Activated T-helper 2 cell treated with anti-CD3 and anti-CD28 coated beads, Interferon-gamma antibody, Interleukin-2, Interleukin-4, amounts not matched to agents 10 μg/mL and 5 μg/mL and 100 μg/mL, durations not matched to agents 14 hours and 24 hours and 36 hours (primary cell): ENCODE data around the gene GNAQ. TPM values are rescaled to one million over a fixed set of nuclear protein-coding genes. Genes with fewer than 3 reads are reported as not detected.

Experiments
- DNase-seq: peaks from one replicate; pipeline ENCODE4 v3.0.0; 2021; ENCODE audit warnings: low spot score
- H3K27ac Mint-ChIP-seq: one replicate; pipeline ENCODE4 v1.8.0; 2021; ENCODE audit warnings: mixed read lengths
- H3K27me3 Mint-ChIP-seq: one replicate; pipeline ENCODE4 v1.8.0; 2021; ENCODE audit warnings: low read depth, mixed read lengths
- H3K36me3 Mint-ChIP-seq: one replicate; pipeline ENCODE4 v1.8.0; 2021; ENCODE audit warnings: low read depth, mixed read lengths
- H3K4me1 Mint-ChIP-seq: one replicate; pipeline ENCODE4 v1.8.0; 2021; ENCODE audit warnings: low read depth, mixed read lengths
- H3K4me3 Mint-ChIP-seq: one replicate; pipeline ENCODE4 v1.8.0; 2021; ENCODE audit warnings: low read depth, mild to moderate bottlenecking, moderate library complexity, mixed read lengths
- H3K9me3 Mint-ChIP-seq: one replicate; pipeline ENCODE4 v1.8.0; 2021; ENCODE audit warnings: mixed read lengths
- intact Hi-C: fragments of 100-400 bp; cut with micrococcal nuclease; formaldehyde crosslinking; loops from one replicate; pipeline ENCODE4 v1.15.1; 2023
- total RNA-seq: library from RNA; stranded (reverse); gene quantifications from 2 replicates; pipeline ENCODE4 v1.2.3, GENCODE V29; 2022

The GNAQ gene
- total RNA-seq, 1 donor from 2014 or later = 28.6 TPM

DNA sequence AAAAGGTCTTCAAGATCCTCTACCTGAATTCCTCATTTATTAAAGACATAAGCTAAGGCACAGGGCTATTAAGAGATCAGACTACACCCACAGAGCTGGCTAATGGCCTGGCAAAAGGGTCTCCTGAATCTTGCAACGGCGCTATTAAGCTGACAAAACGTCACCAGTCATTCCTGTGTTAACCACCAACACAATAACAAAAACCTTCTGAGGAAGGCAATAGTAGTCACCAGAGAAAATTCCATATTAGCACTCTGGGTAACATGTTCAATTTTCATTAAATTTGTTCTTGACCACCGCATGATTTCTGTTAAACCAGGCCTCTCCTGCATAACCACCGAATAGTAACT lies 77.0 kb downstream of the GNAQ start:
- no peak for DNase-seq
- peaks cover 37% of the 10 kb centered on the region for H3K4me1 Mint-ChIP-seq
- peaks cover 4% of the 10 kb centered on the region for H3K36me3 Mint-ChIP-seq
- H3K27me3 Mint-ChIP-seq = no peaks in the 10 kb centered on the region
- no peaks in the 10 kb centered on the region for H3K9me3 Mint-ChIP-seq
- no peak overlapping the region for H3K27ac Mint-ChIP-seq
- no peak overlapping the region for H3K4me3 Mint-ChIP-seq
- intact Hi-C loops = no loop called here

GRCh38 chr9:77954013-77954665 lies 77.5 kb downstream of the GNAQ start:
- H3K9me3 Mint-ChIP-seq = no peaks in the 10 kb centered on the region
- H3K36me3 Mint-ChIP-seq = peaks cover 4% of the 10 kb centered on the region
- H3K4me1 Mint-ChIP-seq = peaks cover 37% of the 10 kb centered on the region
- no peak overlapping the region for H3K4me3 Mint-ChIP-seq
- intact Hi-C loops = no loop called here
- H3K27ac Mint-ChIP-seq = no peak overlapping the region
- H3K27me3 Mint-ChIP-seq = no peaks in the 10 kb centered on the region
- DNase-seq = no peak

- no peak overlapping the region for H3K4me3 Mint-ChIP-seq
- no peaks in the 10 kb centered on the region for H3K27me3 Mint-ChIP-seq
- peaks cover 37% of the 10 kb centered on the region for H3K4me1 Mint-ChIP-seq
- H3K36me3 Mint-ChIP-seq = peaks cover 4% of the 10 kb centered on the region
- H3K27ac Mint-ChIP-seq = no peak overlapping the region
- DNase-seq = no peak
- no peaks in the 10 kb centered on the region for H3K9me3 Mint-ChIP-seq
- intact Hi-C loops = no loop called here
Measured at GRCh38 chr9:77953590-77953989, 78.0 kb downstream of the GNAQ start.

GRCh38 chr9:77952635-77953328 lies 78.8 kb downstream of the GNAQ start:
- no peak overlapping the region for H3K4me3 Mint-ChIP-seq
- DNase-seq = no peak
- peaks cover 4% of the 10 kb centered on the region for H3K36me3 Mint-ChIP-seq
- intact Hi-C loops = no loop called here
- peaks cover 33% of the 10 kb centered on the region for H3K4me1 Mint-ChIP-seq
- H3K9me3 Mint-ChIP-seq = no peaks in the 10 kb centered on the region
- H3K27me3 Mint-ChIP-seq = no peaks in the 10 kb centered on the region
- no peak overlapping the region for H3K27ac Mint-ChIP-seq

DNA sequence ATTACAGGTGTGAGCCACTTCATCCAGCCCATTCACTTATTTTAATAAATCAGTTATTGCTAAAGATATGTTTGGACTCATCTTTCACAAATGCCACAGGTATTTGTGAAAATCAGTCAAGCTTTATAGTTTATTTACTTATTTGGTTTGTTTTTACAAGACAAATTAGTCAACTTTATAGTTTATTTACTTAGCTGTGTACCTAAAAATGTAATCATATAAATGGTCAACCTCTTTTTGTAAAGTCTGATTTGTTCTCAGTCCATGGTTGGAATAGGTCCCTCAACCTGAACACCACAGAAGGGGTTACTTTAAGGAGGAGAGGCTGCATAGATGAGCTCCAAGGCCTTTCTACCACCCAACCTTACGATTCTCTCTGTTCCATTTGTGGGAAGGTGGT lies 80.2 kb downstream of the GNAQ start:
- peaks cover 25% of the 10 kb centered on the region for H3K4me1 Mint-ChIP-seq
- peaks cover 4% of the 10 kb centered on the region for H3K36me3 Mint-ChIP-seq
- no peak overlapping the region for H3K4me3 Mint-ChIP-seq
- no peaks in the 10 kb centered on the region for H3K27me3 Mint-ChIP-seq
- H3K27ac Mint-ChIP-seq = no peak overlapping the region
- DNase-seq = no peak
- H3K9me3 Mint-ChIP-seq = no peaks in the 10 kb centered on the region
- intact Hi-C loops = no loop called here

DNA sequence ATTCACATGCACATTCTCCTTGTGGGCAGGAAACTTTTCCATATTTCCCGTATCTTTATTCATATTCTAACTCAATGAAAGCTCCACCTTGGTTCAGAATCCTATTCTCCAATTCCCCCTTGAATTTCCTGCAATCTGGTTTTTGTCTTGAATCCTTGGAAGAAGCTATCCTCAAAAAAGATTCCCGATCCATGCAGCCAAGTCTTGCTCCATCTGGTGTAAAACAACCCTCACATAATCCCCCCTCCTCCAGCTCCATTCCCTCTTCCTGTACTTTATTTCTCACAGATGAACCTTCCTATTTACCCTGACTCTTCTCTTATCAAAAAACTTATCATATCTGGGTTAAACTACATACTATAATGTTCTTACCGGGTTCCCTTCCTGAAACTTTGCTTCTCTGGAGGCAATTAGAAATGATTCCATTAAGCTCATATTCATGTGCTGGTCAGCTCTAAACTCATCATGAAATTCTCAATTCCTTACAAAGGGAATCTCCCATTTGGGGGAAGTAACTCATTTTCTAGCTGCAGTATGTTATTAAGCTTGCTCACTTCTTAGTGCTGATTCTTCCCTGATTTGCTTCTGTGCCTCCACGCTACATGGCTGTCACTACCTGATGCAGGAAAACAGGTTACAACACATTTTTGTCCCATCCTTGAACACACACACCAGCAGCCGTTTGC lies 81.7 kb downstream of the GNAQ start:
- H3K4me1 Mint-ChIP-seq = peaks cover 38% of the 10 kb centered on the region

GRCh38 chr9:77947651-77948050 lies 84.0 kb downstream of the GNAQ start:
- intact Hi-C loops = no loop called here
- DNase-seq = no peak
- H3K4me3 Mint-ChIP-seq = no peak overlapping the region
- H3K27ac Mint-ChIP-seq = no peak overlapping the region
- H3K36me3 Mint-ChIP-seq = peaks cover 9% of the 10 kb centered on the region
- no peaks in the 10 kb centered on the region for H3K9me3 Mint-ChIP-seq
- H3K27me3 Mint-ChIP-seq = no peaks in the 10 kb centered on the region
- H3K4me1 Mint-ChIP-seq = peaks cover 45% of the 10 kb centered on the region

More for the DNA sequence above, 81.7 kb downstream of the GNAQ start:
- H3K9me3 Mint-ChIP-seq = no peaks in the 10 kb centered on the region
- no peak overlapping the region for H3K27ac Mint-ChIP-seq
- no peaks in the 10 kb centered on the region for H3K27me3 Mint-ChIP-seq
- intact Hi-C loops = no loop called here
- H3K36me3 Mint-ChIP-seq = peaks cover 4% of the 10 kb centered on the region
- H3K4me3 Mint-ChIP-seq = no peak overlapping the region
- no peak for DNase-seq

DNA sequence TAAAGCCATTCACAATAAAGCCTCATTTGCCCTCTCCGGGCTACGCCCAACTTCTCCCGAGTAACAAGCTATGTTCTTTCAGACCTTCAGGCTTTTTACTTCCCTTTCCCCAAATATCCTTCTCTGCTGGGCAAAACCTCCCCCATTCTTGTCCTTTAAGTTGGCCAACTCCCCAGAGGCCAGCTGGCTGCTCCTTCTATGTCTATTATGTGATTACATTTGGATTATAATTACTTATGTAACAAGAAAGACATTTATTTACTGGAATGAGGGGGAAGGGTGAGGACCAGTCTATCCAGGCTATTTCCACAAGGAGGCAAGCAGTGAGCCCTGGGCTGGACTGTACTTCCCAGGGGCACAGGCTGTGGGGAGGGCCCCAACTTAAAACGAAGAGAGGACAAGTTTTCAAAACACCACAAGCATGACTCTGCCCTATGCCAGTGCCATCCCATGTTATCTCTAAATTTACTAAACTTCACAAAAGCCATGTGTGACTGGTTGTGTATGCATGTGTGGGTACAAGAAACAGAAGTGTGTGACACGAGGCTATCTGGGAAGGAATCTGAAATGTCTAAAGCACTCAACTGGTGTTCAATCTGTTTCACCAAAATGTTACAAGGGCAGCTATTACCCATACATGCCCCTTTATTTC lies 84.5 kb downstream of the GNAQ start:
- Mint-ChIP-seq H3K36me3 (peaks cover 9% of the 10 kb centered on the region), H3K9me3 (no peaks in the 10 kb centered on the region), H3K27me3 (no peaks in the 10 kb centered on the region), H3K27ac (no peak overlapping the region), H3K4me3 (no peak overlapping the region), H3K4me1 (peaks cover 46% of the 10 kb centered on the region)
- intact Hi-C loops = no loop called here
- DNase-seq = no peak

GRCh38 chr9:77946296-77946695 lies 85.3 kb downstream of the GNAQ start:
- intact Hi-C loops = no loop called here
- Mint-ChIP-seq H3K27ac (no peak overlapping the region), H3K36me3 (peaks cover 4% of the 10 kb centered on the region), H3K4me1 (peaks cover 51% of the 10 kb centered on the region), H3K27me3 (no peaks in the 10 kb centered on the region), H3K4me3 (no peak overlapping the region), H3K9me3 (no peaks in the 10 kb centered on the region)
- no peak for DNase-seq

- Mint-ChIP-seq H3K4me1 (peaks cover 51% of the 10 kb centered on the region), H3K27me3 (no peaks in the 10 kb centered on the region), H3K9me3 (no peaks in the 10 kb centered on the region), H3K4me3 (no peak overlapping the region), H3K36me3 (peaks cover 4% of the 10 kb centered on the region), H3K27ac (no peak overlapping the region)
- DNase-seq = no peak
- intact Hi-C loops = no loop called here
Measured at GRCh38 chr9:77945798-77946197, 85.8 kb downstream of the GNAQ start.

- Mint-ChIP-seq H3K4me3 (peak overlapping the region; percentile 10), H3K36me3 (peaks cover 4% of the 10 kb centered on the region), H3K27ac (no peak overlapping the region), H3K9me3 (no peaks in the 10 kb centered on the region), H3K27me3 (no peaks in the 10 kb centered on the region), H3K4me1 (peaks cover 44% of the 10 kb centered on the region)
- DNase-seq = no peak
- intact Hi-C loops = loop anchor here (5.0 kb wide), 1 partner anchor 37 kb away; no protein-coding TSS in a partner anchor
Measured at GRCh38 chr9:77944556-77945243, 86.9 kb downstream of the GNAQ start.

- intact Hi-C loops = loop anchor here (2.0 to 5.0 kb wide), 2 partner anchors 16 to 36 kb away; no protein-coding TSS in a partner anchor
- Mint-ChIP-seq H3K27ac (no peak overlapping the region), H3K9me3 (no peaks in the 10 kb centered on the region), H3K36me3 (peaks cover 10% of the 10 kb centered on the region), H3K4me3 (no peak overlapping the region), H3K4me1 (peaks cover 51% of the 10 kb centered on the region), H3K27me3 (no peaks in the 10 kb centered on the region)
- no peak for DNase-seq
Measured at GRCh38 chr9:77943057-77943456, 88.6 kb downstream of the GNAQ start.
